HEK293 (cell line): ENCODE measurements around the gene KPNA4.

Source experiments
- ZNF501 ChIP-seq: fragments of 450-650 bp; formaldehyde crosslinking; IDR thresholded peaks from 2 replicates; pipeline ENCODE4 v1.5.1; 2016; ENCODE audit warnings: missing biosample characterization, missing genetic modification characterization
- ZNF785 ChIP-seq: fragments of 450-650 bp; formaldehyde crosslinking; IDR thresholded peaks from 2 replicates; pipeline ENCODE4 v1.5.1; 2016; ENCODE audit warnings: missing biosample characterization, missing genetic modification characterization
- ZSCAN30 ChIP-seq: fragments of 450-650 bp; IDR thresholded peaks from 2 replicates; pipeline ENCODE4 v1.5.1; 2018; ENCODE audit warnings: missing biosample characterization, mild to moderate bottlenecking, missing genetic modification characterization, moderate library complexity

- no peak for TF ChIP-seq ZNF785 (tag by site-specific recombination)
- TF ChIP-seq ZNF501 (tag by site-specific recombination): no peak
- TF ChIP-seq ZSCAN30 (tag by site-specific recombination): no peak
Measured at GRCh38 chr3:160540551-160540950, 24.8 kb downstream of the KPNA4 start.
